Measurements from ENCODE around the gene USP12. TPM values are rescaled to one million over a fixed set of nuclear protein-coding genes. Genes with fewer than 3 reads are reported as not detected.

Gene USP12
- total RNA-seq, 1 donor from 2014 or later, result 27.0 TPM

DNA sequence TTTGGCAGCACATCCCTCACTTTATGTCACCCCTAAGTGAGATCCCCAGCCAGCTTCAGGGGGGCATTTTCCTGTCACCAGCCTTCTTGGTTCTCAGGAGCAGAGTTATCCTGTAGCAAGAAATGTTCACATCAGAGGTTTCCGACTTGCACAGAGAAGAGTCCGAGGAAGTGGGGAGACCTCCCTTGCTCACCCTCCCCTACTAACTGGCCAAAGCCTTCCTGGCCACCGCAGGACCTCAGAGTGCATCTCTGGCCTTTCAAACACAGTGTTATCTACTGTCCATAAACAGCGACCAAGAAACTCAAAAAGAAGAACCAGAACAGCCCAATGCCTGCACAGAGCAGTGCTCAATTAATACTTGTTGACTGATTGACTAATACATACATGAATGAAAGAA is 134.4 kb downstream of the USP12 start:
- no peak for DNase-seq (ENCODE audit: low spot score)

DNA sequence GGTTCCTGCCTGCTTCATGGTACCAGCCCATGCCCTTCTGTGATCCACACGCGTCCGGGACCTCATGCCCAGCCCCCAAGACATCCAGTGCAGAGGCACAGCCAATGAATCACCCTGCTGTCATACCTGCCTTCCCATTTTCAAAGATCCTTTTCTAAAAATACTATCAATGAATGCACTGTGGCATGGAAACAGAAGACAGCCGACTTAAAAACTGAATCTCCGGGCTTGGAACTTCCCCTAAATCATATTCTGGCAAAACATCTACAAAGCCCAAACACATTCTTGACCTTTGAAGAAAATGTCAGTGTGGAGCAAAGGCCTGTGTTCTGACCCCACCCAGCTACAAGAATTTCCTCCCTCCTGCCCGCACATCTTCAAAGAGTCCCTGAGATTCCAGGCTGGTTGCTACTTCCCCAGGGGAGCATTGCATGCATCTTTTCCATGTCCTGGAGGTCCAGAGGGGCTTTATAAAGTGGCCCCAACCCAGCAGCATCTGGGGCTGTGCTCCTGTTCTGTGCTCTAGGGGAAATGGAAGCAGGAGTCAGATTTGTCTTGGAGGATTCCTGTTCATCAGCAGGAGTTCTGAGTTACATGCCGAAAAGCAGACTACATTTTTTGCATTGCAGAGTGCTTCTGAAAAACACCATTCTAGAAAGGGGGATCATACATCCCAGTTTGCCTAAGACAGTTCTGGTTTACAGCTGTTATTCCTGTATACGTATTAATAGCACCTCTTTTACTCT is 135.2 kb downstream of the USP12 start:
- no peak for DNase-seq (ENCODE audit: low spot score)

DNA sequence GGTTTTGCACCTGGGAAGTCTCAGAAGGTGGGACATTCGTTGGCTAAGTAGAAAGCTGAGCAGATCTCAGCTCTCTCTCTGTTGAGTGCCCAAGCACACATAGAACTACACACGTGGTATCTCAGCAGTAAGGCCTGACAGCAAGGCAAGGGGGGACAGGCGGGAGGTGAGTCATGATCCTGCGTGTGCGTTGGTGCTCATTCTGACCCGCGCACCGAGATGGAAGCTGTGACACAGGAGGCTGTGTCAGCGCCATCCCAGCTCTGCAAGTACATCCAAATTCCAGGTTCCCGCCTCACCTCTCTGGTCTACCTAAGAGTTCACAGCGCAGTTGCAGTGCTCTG is 135.7 kb downstream of the USP12 start:
- no peak for DNase-seq (ENCODE audit: low spot score)

- no peak for DNase-seq (ENCODE audit: low spot score)
Observed at GRCh38 chr13:27034678-27035111, 136.9 kb downstream of the USP12 start.

GRCh38 chr13:27028683-27029480 is 142.7 kb downstream of the USP12 start:
- DNase-seq (ENCODE audit: low spot score), result no peak

- DNase-seq (ENCODE audit: low spot score), result no peak
Observed at GRCh38 chr13:27027086-27027667, 144.4 kb downstream of the USP12 start.

DNA sequence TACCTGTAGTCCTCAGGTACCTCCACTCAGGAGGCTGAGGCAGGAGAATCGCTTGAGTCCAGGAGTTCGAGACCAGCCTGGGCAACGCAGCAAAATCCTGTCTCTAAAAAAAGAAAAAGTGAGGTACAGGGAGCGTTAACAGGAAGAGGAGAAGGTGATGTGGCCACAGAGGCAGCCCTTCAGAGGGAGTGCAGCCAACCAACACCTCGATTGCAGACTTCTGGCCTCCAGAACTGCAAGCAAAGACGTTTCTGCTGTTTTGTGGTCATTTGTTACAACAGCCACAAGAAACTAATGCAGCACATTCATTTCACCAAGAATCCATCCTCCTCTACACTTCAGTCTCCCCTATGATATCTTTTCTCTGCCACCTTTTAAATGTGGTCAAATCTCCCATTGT is 145.2 kb downstream of the USP12 start:
- DNase-seq (ENCODE audit: low spot score), result no peak

DNA sequence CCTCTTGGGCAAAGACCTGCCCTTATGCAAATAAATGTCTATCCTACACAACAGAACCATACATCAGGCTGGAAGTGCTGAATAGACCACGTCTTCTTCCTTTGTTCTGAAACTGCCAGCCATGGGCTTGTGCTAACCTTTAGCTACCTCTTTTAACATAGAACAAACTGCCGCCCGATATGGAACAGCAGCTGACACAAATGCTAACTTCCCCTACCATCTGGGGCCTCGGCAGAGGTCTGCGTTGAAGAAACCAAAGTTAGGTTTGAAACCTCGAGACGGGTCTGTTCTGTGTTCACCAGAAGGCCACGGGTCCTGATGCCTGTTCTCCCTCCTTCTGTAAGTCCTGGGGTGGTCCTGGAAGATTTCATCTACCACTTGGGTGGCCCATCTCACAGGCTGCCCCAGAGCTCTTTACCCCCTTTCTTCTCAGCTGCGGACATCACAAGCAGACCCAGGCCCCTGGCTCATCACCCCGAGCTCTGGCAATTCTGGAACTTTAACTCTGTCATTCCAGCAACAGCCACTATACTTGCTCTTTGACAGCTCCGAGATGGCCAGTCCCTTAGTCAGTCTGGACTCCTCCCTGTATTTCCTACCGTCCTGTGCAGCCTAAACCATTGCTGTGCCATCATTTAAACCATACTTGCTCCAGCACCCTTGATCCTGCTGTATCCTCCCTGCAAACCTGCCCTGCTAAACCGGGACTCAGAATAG is 146.7 kb downstream of the USP12 start:
- DNase-seq (ENCODE audit: low spot score), result no peak

- DNase-seq (ENCODE audit: low spot score), result no peak
Observed at GRCh38 chr13:27024074-27024461, 147.5 kb downstream of the USP12 start.

GRCh38 chr13:27023385-27024073 is 148.1 kb downstream of the USP12 start:
- no peak for DNase-seq (ENCODE audit: low spot score)

GRCh38 chr13:27022571-27023311 is 148.9 kb downstream of the USP12 start:
- DNase-seq (ENCODE audit: low spot score), result peak; percentile 28

DNA sequence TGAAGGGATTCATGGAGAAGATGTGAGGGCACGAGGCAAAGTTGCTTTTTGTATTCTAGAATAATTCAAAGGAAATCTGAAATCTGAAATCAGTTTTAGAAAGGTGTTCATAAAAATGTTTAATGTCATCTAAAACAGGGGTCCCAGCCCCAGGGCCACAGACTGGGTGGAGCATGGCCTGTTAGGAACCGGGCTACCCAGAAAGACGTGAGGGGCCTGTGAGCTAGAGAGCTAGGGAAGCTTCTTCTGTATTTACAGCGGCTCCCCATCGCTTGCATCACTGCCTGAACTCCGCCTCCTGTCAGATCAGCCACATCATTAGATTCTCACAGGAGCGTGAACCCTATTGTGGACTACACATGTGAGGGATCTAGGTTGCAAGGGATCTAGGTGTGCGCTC is 151.2 kb downstream of the USP12 start:
- DNase-seq (ENCODE audit: low spot score), result no peak

- DNase-seq (ENCODE audit: low spot score), result no peak
Observed at GRCh38 chr13:27018882-27019281, 152.7 kb downstream of the USP12 start.

GRCh38 chr13:27018344-27018861 is 153.2 kb downstream of the USP12 start:
- DNase-seq (ENCODE audit: low spot score), result no peak

DNA sequence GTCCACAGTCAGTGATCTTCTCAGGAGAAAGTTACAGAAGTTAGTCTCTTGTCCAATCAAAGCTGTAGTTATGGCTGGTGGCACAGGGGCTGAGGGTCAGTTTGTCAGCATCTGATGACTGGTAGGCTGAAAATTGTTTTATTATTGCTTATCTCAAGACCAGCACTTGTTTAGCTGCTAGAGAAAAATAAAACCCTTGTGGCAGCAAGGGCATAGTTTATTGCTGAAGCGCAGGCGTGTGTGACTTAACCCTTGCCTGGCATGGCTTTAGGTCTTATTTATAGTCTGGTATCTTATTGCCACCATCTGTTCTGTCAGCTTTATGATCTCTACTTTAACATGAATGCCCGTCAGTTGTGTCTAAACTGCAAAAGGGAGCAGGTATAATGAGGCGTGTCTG is 154.7 kb downstream of the USP12 start:
- no peak for DNase-seq (ENCODE audit: low spot score)

Other genes with a start within 250 kb of the USP12 start
- 672 TPM for gene RPL21, start 79.7 kb upstream of the USP12 start, total RNA-seq
- 5.8 TPM for gene RASL11A, start 99.0 kb upstream of the USP12 start, total RNA-seq

Data from mucosa of gallbladder (tissue), 1 donor.